ENCODE data around the gene MS4A12. TPM values are rescaled to one million over a fixed set of nuclear protein-coding genes. Genes with fewer than 3 reads are reported as not detected.
A peak's percentile ranks its signal among the peaks of the same experiment; 100 is the strongest.

Gene MS4A12
- total RNA-seq, 1 donor from 2014 or later: not detected

- FAIRE-seq: no peak
Observed at GRCh38 chr11:60500276-60500910, 7.8 kb downstream of the MS4A12 start.

DNA sequence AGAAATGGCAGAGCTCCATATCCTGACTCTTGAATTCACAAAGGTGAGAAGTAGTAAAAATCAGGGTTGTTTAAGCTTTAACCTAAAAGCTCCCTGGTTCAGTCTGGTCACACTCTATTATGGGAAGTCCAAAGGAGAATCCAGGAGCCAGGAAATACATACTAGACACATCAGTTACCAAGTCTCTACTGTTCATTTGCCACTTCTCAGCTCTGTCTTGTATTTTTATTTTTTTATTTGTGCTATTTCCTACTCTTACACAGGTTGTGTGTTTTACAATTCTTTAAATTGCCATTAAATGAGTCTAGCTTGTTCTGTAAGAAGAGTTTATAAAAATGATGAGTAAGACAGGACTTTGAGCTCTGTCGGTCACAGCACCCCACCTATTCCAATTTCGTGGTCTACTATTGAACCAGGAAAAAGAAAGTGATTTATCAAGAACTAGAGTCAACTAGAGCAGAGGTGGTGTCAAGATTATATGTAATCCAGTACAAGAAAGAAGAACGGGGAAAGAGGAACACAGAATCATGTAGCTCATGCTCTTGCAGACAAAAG is 9.7 kb downstream of the MS4A12 start:
- Mint-ChIP-seq H3K4me1 (ENCODE audit: low read depth, unreplicated experiment) (peaks cover 12% of the 10 kb centered on the region), H3K27me3 (ENCODE audit: low read depth, unreplicated experiment) (no peaks in the 10 kb centered on the region), H3K4me3 (ENCODE audit: unreplicated experiment) (no peak overlapping the region), H3K36me3 (ENCODE audit: low read depth, unreplicated experiment) (no peaks in the 10 kb centered on the region), H3K9me3 (ENCODE audit: unreplicated experiment) (peaks cover 2% of the 10 kb centered on the region), H3K27ac (ENCODE audit: unreplicated experiment) (no peak overlapping the region)
- Histone ChIP-seq H3K4me2 (ENCODE audit: low read length) (no peak overlapping the region), H3K9me3 (ENCODE audit: insufficient read depth, low read depth, low read length) (peaks cover 6% of the 10 kb centered on the region), H3K79me2 (ENCODE audit: insufficient read depth, low read length) (no peaks in the 10 kb centered on the region), H4K20me1 (ENCODE audit: insufficient read depth, low read length) (no peaks in the 10 kb centered on the region), H3K27ac (ENCODE audit: low read depth, low read length) (no peak overlapping the region), H3K9ac (ENCODE audit: low read length) (no peak overlapping the region), H2AFZ (ENCODE audit: low read depth, low read length) (no peak overlapping the region), H3K4me1 (ENCODE audit: insufficient read depth, low read length) (no peaks in the 10 kb centered on the region), H3K36me3 (ENCODE audit: insufficient read depth, low read length) (no peaks in the 10 kb centered on the region), H3K4me3 (ENCODE audit: insufficient read depth, low read depth, low read length) (no peak overlapping the region), H3K27me3 (ENCODE audit: insufficient read depth, low read length) (no peaks in the 10 kb centered on the region)
- FAIRE-seq (no peak), DNase-seq (ENCODE audit: low read depth) (no peak)
- TF ChIP-seq CTCF (IDR thresholded peaks at IDR 0.05; ENCODE audit: insufficient read depth, low read depth, low read length) (no peak), EZH2 (IDR thresholded peaks at IDR 0.05; ENCODE audit: insufficient read depth, low read length) (no peak)

More at GRCh38 chr11:60500276-60500910, 7.8 kb downstream of the MS4A12 start:
- Mint-ChIP-seq H3K36me3 (ENCODE audit: low read depth, unreplicated experiment) (no peaks in the 10 kb centered on the region), H3K27ac (ENCODE audit: unreplicated experiment) (peak overlapping the region; percentile 63), H3K4me1 (ENCODE audit: low read depth, unreplicated experiment) (peaks cover 12% of the 10 kb centered on the region), H3K9me3 (ENCODE audit: unreplicated experiment) (peaks cover 2% of the 10 kb centered on the region), H3K4me3 (ENCODE audit: unreplicated experiment) (no peak overlapping the region), H3K27me3 (ENCODE audit: low read depth, unreplicated experiment) (no peaks in the 10 kb centered on the region)
- Histone ChIP-seq H3K36me3 (ENCODE audit: insufficient read depth, low read length) (no peaks in the 10 kb centered on the region), H4K20me1 (ENCODE audit: insufficient read depth, low read length) (no peaks in the 10 kb centered on the region), H3K9ac (ENCODE audit: low read length) (no peak overlapping the region), H3K4me3 (ENCODE audit: insufficient read depth, low read depth, low read length) (no peak overlapping the region), H3K27ac (ENCODE audit: low read depth, low read length) (peak overlapping the region; percentile 56), H3K79me2 (ENCODE audit: insufficient read depth, low read length) (no peaks in the 10 kb centered on the region), H3K4me1 (ENCODE audit: insufficient read depth, low read length) (no peaks in the 10 kb centered on the region), H3K27me3 (ENCODE audit: insufficient read depth, low read length) (no peaks in the 10 kb centered on the region), H2AFZ (ENCODE audit: low read depth, low read length) (no peak overlapping the region), H3K4me2 (ENCODE audit: low read length) (no peak overlapping the region), H3K9me3 (ENCODE audit: insufficient read depth, low read depth, low read length) (peaks cover 3% of the 10 kb centered on the region)
- no peak for TF ChIP-seq EZH2 (IDR thresholded peaks at IDR 0.05; ENCODE audit: insufficient read depth, low read length)
- no peak for TF ChIP-seq CTCF (IDR thresholded peaks at IDR 0.05; ENCODE audit: insufficient read depth, low read depth, low read length)
- no peak for DNase-seq (ENCODE audit: low read depth)
